Stimulated activated CD4-positive, alpha-beta T cell treated with anti-CD3 and anti-CD28 coated beads, Interleukin-12 subunit alpha, Interleukin-12 subunit beta, amount 100 ng/mL, for 48 hours (primary cell): Measurements from ENCODE around the gene SUN1.
A peak's percentile ranks its signal among the peaks of the same experiment; 100 is the strongest.
"Not testable (repeated sequence)": the region's sequence is repeated elsewhere in the genome, so short reads cannot be mapped to it uniquely, and the experiment has no call there.

Source experiments
- DNase-seq, 3 donors: peaks; one replicate each; pipeline ENCODE4 v3.0.0-alpha.2; 2020; ENCODE audit warnings: low read depth in 2 of 3, low spot score in 1 of 3

Gene SUN1

GRCh38 chr7:918441-919113 lies 86.3 kb downstream of the SUN1 start:
- no peak for DNase-seq

DNA sequence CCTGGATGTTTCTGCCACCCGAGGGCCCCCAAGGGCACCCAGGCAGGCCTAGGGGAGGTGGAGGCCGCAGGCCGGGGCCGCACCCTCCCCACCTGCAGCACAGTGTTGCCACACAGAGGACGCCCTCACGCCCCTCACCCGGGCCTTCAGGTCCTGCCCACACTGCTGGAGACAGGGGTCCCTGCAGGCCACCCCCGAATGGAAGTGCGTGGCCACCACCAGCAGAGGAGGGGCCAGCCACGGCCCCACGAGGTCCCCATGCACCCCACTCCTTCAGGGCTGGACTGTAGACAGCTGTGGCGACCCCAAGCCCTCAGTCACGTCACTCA lies 86.8 kb downstream of the SUN1 start:
- DNase-seq, result no peak

DNA sequence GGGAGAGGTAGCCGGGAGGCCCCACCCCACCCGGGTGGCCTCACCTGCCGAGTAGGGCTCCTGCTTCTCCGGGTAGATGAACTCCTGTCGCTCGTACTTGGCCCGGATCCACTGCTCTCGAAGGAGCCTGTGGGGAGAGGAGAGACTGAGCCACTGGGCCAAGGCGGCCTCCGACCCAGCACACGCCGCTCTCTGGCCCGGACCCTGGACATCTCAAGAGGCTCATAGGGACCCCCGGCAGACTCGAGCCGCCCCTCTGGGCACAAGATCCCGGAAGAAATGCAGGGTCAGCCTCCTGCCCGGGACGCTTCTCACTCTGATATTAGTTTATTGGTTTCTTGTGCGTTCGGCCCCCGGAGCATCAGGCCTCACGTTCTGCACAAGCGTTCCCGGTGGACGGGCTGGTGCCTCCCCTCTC lies 87.7 kb downstream of the SUN1 start:
- no peak for DNase-seq

- DNase-seq, result no peak
Observed at GRCh38 chr7:920351-921070, 88.2 kb downstream of the SUN1 start.

DNA sequence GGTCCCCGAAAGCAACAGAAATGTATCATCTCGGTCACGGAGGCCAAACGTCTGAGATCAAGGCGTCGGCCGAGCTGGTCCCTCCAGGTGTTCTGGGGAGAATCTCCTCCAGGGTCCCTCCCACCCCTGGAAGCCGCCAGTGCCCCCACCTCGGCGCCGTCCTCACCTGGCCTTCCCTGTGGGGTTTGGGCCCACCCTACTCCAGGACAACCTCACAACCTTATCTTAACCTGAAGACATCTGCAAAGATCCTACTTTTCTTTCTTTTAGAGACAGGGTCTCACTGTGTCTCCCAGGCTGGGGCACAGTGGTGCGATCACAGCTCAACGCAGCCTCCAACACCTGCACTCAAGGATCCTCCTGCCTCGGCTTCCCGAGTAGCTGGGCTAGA lies 88.8 kb downstream of the SUN1 start:
- DNase-seq, result no peak

- DNase-seq, result no peak
Observed at GRCh38 chr7:921581-922333, 89.5 kb downstream of the SUN1 start.

DNA sequence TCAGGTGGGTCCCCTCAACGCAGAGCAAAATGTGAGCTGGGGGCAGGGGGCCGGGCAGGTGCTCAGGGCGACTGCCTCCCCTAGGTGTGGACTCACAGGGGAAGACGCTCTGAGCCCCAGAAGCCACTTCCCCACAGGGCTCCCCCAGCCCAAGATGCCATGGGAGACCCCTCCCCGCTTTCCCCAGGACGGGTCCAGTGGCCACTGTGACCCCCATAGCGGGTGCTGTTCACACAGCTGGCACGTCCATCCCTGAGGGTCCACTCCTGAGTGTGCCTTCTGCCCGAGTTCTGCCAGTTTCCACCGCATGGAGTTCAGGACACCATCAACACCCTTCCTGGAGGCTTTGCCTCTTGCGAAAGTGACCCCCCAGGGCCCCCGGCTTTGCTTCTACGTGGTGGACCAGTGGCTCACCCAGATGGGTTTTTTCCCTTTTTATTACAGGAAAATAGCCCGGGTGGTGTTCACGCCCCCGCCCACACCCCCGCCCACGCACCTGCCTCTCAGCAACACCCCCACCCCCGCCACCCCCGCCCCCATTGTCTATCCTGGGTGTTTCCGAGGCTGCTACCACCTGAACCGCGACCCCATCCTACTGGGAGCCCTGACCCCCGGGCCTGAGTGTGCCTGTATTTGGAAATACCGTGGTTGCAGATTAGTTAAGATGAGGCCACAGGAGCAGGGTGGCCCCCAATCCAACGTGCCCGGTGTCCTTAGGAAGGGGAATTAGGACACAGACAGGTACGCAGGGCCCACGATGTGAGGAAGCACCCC lies 90.2 kb downstream of the SUN1 start:
- no peak for DNase-seq

DNA sequence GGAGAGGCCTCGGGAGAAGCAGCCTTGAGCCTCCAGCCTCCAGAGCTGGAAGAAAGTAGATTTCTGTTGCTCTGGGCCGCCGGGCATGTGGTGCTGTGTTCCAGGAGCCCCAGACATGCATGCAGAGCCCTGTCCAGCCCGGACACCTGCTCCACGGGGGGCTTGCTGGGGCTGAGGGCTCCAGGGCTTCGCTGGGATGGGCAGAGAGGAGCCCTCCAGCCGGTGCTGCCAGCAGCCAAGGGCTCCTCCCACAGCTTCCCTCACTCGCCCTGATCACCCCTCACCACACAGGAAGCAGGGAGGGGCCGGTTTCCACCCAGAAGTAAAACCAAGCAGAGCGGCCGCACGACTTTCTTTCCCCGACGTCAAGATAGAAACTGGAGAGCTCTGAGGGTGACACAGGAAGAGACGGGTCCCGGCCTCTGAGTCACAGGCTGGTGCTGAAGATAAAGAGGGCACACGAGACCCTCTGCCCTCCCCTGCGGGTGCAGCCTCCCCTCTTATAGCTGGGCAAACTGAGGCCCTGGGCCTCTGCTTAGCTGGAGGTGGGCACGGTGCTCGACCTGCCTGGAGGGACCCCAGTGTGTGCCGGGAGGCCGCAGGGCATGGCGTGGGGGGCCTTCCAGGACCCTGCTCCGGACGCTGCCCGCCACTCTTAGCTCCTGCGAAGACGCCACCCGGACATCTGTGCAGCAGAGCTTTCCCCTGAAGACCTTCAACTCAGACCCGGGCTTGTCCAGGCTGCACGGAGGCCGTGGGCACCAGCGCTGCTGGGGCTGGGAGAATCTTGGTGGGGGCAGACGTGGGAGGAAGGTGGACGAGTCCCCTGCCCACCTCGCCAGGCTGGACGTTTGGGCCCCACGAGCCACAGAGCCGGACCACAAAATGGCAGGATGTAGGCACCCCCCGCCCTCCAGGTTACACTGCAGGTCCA lies 91.1 kb downstream of the SUN1 start:
- peak; percentile 88 to 93 (median 91) for DNase-seq

GRCh38 chr7:924042-924441 lies 91.8 kb downstream of the SUN1 start:
- DNase-seq, result not testable (repeated sequence)
